GM18508 (cell line): ENCODE data around the gene IFNA7.
"Not testable (repeated sequence)": the region's sequence is repeated elsewhere in the genome, so short reads cannot be mapped to it uniquely, and the experiment has no call there.

ENCODE experiments used
- ATAC-seq: cut with Tn5 transposase; IDR thresholded peaks from one replicate; pipeline ENCODE4 v1.9.1; 2021; ENCODE audit warnings: moderate number of reproducible peaks; ENCODE audit not compliant: insufficient read depth, unreplicated experiment

Gene IFNA7

DNA sequence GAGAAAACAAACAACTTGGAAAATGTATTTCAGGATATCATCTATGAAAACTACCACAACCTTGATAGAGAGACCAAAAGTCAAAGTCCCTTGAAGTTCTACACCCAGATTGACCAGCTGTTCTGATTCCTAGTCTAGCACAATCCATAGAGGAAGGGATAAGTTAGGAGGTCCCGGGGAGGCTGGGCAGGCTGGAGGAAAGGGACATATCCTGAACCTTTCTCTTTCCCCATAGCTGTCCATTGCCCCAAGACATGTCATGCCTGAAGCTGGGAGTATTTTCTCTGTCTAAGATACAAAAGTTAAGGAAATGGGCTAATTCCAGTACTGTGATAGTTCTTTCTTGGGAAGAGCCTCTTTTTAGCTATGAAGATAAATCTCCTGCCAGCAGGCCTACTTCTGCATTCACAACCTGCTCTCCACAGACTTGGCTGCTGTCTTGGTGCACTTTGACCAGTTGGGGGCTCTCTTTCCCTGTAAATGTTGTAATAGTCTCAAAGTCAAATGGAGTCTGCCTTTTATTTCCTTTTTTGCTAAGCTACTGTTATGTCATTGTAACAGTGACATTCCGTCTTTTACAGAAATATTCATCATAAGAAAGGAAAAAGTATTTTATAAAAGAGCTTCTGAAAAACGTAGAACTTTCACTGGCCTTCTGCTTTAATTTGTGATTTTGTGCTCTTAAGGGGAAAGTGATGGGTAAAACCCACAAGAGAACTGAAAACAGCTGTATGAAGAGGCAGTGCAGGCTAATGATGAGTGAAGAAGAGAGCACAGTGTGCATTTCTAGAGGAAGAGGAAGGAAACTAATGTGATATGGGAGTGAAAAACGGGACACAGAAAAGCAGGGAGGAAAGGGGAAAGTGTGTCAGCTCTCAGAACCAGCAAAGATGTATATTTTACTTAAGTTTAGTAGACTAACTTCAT is 18.9 kb downstream of the IFNA7 start:
- ATAC-seq, result peak; percentile 87

DNA sequence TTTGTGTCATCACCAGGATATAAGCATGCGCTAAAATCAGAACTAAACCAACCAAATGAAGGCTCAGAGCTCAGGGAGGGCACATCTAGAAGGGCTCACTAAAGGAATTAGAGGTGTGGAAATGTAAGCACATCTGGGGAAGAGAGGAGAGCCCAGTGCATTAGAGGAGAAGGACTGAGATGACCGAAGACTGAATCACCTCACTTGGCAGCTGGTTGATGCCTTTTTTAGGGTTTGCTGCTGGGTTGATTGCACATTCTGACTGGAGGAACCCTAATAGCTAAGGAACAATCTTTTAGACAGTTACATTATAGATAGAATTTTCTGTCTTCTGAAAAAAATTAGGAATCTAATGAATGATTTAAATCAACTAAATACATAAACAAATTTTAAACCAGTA is 27.3 kb downstream of the IFNA7 start:
- no peak for ATAC-seq

DNA sequence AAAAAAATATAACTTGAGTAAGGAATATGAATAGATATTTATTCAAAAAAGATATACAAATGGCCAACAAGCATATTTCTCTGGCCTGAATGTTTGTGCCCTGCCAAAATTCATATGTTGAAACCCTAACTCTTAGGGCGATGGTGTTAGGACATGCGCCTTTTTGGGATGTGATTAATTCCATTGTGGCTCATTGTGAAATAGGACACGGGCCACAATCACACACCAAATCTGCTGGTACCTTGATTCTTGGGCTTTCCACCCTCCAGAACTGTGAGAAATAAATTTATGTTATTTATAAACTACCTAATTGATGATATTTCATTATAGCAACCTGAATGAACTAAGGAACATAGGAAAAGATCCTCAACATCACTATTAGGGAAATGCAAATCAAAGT is 29.8 kb downstream of the IFNA7 start:
- no peak for ATAC-seq

DNA sequence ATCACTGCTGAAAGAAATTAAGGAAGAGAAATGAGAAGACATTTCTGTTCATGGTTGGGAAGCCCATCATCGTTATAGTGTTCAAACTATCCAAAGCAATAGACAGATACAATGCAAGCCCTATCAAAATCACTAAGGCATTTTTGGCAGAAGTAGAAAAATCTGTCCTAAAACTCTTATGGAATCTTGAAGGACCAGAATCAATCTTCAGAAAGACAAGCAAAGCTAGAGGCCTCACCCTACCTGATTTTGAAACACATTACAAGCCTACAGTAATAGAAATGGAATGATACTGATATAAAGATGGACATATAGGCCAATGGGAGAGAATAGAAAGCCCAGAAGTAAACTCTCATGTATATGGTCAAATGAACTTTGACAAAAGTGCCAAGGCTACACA is 30.7 kb downstream of the IFNA7 start:
- no peak for ATAC-seq

DNA sequence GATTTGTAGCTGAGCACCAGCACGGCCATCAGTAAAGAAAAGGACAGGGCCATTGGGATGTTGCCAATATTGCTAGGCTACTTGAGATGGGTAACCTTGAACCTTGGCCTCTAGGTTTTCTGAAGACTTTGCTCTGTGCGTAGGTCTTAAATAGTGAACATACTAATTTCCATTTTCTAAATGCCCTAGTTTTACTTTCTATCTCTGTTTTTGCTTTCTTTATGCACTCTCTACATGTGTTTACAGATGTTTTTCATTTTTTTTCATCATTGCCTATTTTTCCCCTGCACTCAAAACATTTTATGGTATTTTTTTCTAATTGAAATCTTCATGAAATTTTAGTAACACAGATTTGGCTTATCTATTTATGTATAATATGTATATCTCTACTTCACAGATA is 35.4 kb downstream of the IFNA7 start, which contains the start of gene IFNA21:
IFNA21 (minus strand) TSS at position 101 of the 400 bp plus-strand sequence; CDS start at position 53, 48 bp downstream.
- not testable (repeated sequence) for ATAC-seq

DNA sequence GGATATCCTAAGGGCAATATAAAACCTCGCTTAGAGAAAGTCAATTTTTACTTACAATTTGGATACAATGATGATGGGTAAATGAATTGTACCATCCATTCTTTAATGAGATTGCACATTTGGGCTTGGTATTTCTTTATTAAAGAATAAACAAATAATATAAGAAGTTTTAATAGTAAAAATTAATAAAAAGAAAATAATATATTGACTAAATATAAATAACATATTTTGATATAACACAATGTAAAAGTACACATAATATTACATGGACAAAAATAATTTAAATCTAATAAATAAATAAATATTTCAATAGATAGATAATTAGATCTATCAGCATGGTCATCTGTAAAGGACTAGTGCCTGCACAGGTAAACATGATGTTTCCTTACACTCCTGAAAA is 36.5 kb downstream of the IFNA7 start:
- no peak for ATAC-seq

DNA sequence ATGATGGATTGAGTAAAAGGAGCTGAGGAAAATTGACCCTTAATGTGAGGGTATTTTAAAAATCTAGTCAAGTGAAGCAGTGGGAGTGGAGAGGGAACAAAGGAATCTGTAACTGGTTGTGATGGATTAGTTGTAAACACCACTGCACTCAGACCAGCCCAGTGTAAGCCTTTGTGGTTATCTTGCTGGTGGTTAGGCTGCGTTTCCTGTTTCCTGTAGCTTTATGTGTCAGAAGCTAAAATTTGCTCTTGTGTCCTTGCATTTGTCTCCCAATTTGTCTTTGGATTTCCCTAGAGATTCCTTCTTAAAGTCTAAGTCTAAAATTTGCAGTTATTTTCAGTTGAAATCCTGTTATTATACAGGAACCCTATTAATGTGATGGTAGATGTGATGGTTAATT is 41.8 kb downstream of the IFNA7 start:
- peak; percentile 83 for ATAC-seq

DNA sequence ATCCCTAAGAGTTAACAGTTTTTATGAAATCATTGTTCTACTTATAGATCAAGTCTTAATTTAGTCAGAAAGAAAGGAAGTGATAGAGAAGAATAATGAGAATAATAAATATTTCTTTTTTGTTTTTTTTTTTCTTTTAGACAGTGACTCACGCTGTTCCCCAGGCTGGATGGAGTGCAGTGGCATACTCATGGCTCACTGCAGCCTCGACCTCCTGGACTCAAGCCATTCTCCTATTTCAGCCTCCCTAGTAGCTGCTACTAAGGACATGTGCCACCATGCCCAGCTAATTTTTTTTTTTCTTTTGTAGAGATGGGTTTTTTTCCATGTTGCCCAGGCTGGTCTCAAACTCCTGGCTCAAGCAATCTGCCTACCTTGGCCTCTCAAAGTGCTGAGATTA is 46.5 kb downstream of the IFNA7 start:
- ATAC-seq, result no peak

DNA sequence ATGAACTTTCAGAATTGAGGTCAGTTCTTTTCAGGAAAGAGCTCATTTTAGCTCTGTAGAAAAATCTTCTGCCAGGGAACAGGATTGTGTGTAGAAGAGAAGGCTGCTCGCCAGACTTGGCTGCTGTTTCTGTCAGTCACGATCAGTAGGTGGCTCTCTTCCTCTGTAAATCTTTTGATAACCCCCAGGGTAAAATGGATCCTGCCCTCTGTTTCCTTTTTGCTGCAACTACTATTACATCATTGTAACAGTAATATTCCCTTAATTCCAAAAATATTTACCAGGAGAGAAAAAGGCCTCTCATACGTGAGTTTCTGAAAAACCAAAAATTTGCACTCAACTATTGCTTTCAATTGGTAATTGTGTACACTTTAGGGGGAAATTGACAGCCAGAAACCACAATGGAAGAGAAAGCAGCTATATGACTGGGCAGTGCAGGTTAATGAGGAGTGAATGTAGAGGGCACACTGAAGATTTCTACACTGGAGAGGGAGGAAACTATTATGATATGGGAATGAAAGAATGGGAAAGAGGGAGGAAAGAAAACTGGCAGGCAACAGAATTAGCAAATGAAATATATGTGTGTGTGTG is 47.9 kb downstream of the IFNA7 start:
- peak; percentile 69 for ATAC-seq

DNA sequence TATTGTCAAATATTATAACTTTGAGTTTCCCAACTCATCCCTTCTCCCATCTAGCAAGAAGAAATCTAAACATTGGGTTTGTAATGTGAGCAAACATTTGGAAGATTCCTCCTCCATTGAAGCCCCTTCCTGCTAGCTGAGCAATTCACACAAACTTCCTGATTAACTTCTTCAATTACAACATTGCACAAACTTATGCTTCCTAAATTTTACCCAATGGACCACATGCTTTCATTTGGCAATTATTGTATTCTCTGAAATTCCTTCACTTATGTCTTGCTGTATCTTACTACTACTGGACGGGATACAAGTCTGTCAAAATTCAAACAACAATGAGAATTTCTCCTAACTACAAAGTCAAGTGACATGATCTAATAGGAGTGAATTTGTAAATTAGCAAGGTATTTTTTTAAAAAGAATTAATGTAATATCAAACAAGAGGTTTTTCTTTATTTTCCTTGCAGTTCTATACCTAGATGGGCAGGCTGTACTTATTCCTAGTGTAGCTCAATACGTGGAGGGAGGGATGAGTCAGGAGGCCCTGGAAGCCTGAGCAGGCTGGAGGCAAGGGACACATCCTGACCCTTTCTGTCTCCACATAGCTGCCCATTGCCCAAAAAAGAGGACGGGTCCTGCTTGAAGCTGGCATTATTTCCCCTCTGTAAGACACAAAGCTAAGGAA is 48.5 kb downstream of the IFNA7 start:
- ATAC-seq, result no peak
